Measurements from ENCODE around the gene RAB40C. TPM values are rescaled to one million over a fixed set of nuclear protein-coding genes. Genes with fewer than 3 reads are reported as not detected.

RAB40C gene
- total and polyA plus RNA-seq, 10 of the 15 experiments (the other 5 are each of a cell fraction or from before 2014, with no cell fraction given) = 0.06 to 12.8 (median 4.6) TPM

DNA sequence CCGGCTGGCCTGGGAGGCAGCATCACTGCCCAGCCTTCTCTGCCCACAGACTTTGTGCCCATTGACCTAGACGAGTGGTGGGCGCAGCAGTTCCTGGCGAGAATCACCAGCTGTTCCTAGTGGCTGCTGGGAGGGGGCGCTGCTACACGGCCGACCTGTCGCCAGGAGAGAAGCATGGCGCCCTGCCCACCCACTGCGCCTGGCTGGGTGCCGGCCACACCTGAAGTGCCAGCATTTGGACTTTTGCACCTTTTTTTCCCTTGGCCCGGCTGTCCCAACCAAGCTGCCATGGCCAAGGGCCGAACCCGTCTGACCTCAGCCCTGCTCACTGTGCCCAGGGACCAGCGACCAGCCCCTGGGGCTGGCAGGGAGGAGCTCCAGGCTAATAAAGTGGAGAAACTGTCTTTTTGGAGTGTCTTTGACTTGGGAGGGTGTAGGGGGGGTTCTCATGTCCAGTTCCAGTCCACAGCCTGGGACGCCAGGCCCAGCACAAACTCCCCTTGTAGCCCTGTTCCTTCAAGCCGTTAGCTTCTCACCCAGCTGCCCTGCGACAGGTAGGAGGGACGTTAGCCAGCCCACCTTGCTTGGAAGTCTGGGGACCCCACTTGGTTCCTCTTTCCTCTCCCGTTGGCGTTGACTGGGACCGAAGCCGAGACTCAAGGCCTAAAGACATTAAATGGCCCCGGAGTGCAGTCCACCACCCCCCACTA lies 58.4 kb downstream of the RAB40C start (continued):
- TF ChIP-seq, protein P1, sequence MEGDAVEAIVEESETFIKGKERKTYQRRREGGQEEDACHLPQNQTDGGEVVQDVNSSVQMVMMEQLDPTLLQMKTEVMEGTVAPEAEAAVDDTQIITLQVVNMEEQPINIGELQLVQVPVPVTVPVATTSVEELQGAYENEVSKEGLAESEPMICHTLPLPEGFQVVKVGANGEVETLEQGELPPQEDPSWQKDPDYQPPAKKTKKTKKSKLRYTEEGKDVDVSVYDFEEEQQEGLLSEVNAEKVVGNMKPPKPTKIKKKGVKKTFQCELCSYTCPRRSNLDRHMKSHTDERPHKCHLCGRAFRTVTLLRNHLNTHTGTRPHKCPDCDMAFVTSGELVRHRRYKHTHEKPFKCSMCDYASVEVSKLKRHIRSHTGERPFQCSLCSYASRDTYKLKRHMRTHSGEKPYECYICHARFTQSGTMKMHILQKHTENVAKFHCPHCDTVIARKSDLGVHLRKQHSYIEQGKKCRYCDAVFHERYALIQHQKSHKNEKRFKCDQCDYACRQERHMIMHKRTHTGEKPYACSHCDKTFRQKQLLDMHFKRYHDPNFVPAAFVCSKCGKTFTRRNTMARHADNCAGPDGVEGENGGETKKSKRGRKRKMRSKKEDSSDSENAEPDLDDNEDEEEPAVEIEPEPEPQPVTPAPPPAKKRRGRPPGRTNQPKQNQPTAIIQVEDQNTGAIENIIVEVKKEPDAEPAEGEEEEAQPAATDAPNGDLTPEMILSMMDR (IDR thresholded peaks at IDR 0.05 in 2 of 3, conservative IDR thresholded peaks at IDR 0.05 in 1 of 3; ENCODE audit: control insufficient read depth in 2 of 3, extremely low read depth in 1 of 3, insufficient read depth in 1 of 3, low read depth in 3 of 3, low read length in 3 of 3) = peak; percentile 65 to 82 (median 73)
- TF ChIP-seq, protein P2, sequence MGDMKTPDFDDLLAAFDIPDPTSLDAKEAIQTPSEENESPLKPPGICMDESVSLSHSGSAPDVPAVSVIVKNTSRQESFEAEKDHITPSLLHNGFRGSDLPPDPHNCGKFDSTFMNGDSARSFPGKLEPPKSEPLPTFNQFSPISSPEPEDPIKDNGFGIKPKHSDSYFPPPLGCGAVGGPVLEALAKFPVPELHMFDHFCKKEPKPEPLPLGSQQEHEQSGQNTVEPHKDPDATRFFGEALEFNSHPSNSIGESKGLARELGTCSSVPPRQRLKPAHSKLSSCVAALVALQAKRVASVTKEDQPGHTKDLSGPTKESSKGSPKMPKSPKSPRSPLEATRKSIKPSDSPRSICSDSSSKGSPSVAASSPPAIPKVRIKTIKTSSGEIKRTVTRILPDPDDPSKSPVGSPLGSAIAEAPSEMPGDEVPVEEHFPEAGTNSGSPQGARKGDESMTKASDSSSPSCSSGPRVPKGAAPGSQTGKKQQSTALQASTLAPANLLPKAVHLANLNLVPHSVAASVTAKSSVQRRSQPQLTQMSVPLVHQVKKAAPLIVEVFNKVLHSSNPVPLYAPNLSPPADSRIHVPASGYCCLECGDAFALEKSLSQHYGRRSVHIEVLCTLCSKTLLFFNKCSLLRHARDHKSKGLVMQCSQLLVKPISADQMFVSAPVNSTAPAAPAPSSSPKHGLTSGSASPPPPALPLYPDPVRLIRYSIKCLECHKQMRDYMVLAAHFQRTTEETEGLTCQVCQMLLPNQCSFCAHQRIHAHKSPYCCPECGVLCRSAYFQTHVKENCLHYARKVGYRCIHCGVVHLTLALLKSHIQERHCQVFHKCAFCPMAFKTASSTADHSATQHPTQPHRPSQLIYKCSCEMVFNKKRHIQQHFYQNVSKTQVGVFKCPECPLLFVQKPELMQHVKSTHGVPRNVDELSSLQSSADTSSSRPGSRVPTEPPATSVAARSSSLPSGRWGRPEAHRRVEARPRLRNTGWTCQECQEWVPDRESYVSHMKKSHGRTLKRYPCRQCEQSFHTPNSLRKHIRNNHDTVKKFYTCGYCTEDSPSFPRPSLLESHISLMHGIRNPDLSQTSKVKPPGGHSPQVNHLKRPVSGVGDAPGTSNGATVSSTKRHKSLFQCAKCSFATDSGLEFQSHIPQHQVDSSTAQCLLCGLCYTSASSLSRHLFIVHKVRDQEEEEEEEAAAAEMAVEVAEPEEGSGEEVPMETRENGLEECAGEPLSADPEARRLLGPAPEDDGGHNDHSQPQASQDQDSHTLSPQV (IDR thresholded peaks at IDR 0.05) = no peak
- TF ChIP-seq CEBPB (IDR thresholded peaks at IDR 0.05; ENCODE audit: borderline replicate concordance in 1 of 2, low read depth in 2 of 2, low read length in 2 of 2) (no peak), NFIC (IDR thresholded peaks at IDR 0.05; ENCODE audit: low read depth, low read length) (no peak), SMC3 (IDR thresholded peaks at IDR 0.05; ENCODE audit: borderline replicate concordance, low read length) (no peak; the same call in 1 of the 2 replicates), GATAD2B (conservative IDR thresholded peaks at IDR 0.05; ENCODE audit: low read depth) (0 out of 2 replicates have a peak, but pooled peaks have one; percentile 19), NFYB (IDR thresholded peaks at IDR 0.05; ENCODE audit: insufficient read depth, low read depth, low read length) (no peak), IKZF2 (IDR thresholded peaks at IDR 0.05) (no peak), YBX1 (IDR thresholded peaks at IDR 0.05) (no peak), SIX5 (IDR thresholded peaks at IDR 0.05; ENCODE audit: low read depth, low read length, severe bottlenecking) (no peak), ZNF622 (IDR thresholded peaks at IDR 0.05) (no peak), ZNF207 (IDR thresholded peaks at IDR 0.05; ENCODE audit: borderline replicate concordance) (no peak), EGR1 (IDR thresholded peaks at IDR 0.05; ENCODE audit: borderline replicate concordance in 1 of 2, low read depth in 2 of 2, low read length in 2 of 2) (peak in 1 of 2 experiments; percentile 4; a peak in 1 of 3 replicates)
- TF ChIP-seq, protein P3, sequence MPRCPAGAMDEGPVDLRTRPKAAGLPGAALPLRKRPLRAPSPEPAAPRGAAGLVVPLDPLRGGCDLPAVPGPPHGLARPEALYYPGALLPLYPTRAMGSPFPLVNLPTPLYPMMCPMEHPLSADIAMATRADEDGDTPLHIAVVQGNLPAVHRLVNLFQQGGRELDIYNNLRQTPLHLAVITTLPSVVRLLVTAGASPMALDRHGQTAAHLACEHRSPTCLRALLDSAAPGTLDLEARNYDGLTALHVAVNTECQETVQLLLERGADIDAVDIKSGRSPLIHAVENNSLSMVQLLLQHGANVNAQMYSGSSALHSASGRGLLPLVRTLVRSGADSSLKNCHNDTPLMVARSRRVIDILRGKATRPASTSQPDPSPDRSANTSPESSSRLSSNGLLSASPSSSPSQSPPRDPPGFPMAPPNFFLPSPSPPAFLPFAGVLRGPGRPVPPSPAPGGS (IDR thresholded peaks at IDR 0.05; ENCODE audit: borderline replicate concordance, insufficient read depth, low read depth, low read length, poor library complexity, severe bottlenecking) = no peak
- TF ChIP-seq, protein P4, sequence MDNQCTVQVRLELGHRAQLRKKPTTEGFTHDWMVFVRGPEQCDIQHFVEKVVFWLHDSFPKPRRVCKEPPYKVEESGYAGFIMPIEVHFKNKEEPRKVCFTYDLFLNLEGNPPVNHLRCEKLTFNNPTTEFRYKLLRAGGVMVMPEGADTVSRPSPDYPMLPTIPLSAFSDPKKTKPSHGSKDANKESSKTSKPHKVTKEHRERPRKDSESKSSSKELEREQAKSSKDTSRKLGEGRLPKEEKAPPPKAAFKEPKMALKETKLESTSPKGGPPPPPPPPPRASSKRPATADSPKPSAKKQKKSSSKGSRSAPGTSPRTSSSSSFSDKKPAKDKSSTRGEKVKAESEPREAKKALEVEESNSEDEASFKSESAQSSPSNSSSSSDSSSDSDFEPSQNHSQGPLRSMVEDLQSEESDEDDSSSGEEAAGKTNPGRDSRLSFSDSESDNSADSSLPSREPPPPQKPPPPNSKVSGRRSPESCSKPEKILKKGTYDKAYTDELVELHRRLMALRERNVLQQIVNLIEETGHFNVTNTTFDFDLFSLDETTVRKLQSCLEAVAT (IDR thresholded peaks at IDR 0.05) = no peak
- TF ChIP-seq, protein P5, sequence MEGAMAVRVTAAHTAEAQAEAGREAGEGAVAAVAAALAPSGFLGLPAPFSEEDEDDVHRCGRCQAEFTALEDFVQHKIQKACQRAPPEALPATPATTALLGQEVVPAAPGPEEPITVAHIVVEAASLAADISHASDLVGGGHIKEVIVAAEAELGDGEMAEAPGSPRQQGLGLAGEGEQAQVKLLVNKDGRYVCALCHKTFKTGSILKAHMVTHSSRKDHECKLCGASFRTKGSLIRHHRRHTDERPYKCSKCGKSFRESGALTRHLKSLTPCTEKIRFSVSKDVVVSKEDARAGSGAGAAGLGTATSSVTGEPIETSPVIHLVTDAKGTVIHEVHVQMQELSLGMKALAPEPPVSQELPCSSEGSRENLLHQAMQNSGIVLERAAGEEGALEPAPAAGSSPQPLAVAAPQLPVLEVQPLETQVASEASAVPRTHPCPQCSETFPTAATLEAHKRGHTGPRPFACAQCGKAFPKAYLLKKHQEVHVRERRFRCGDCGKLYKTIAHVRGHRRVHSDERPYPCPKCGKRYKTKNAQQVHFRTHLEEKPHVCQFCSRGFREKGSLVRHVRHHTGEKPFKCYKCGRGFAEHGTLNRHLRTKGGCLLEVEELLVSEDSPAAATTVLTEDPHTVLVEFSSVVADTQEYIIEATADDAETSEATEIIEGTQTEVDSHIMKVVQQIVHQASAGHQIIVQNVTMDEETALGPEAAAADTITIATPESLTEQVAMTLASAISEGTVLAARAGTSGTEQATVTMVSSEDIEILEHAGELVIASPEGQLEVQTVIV (IDR thresholded peaks at IDR 0.05; ENCODE audit: borderline replicate concordance, partially characterized antibody) = no peak
